K562 (cell line): ENCODE results near the gene SPARC. TPM values are rescaled to one million over a fixed set of nuclear protein-coding genes. Genes with fewer than 3 reads are reported as not detected.

Source experiments
- ATAC-seq: fragments of 200-7000 bp; cut with Tn5 transposase; 3 replicates; pipeline ENCODE4 v1.9.1; 2020; ENCODE audit warnings: moderate library complexity
- BruUV-seq: library from RNA; stranded (reverse); fragments of 400-500 nt; replicated peaks from 2 replicates; lab custom pipeline; 2021; lab: Mats Ljungman, UMichigan
- CTCF ChIA-PET: fragments of 300-600 bp; formaldehyde crosslinking; extraction: SDS; loops from one replicate; lab custom pipeline; 2021; ENCODE audit warnings: low intra/inter-chr PET ratio; lab: Yijun Ruan, JAX
- POLR2A ChIA-PET: fragments of 300-600, 350-650 bp; sonication (Branson Sonifier 250); formaldehyde crosslinking; extraction: SDS; loops from one replicate; lab custom pipeline; 2021; ENCODE audit warnings: antibody characterized with exemption, inconsistent platforms; lab: Yijun Ruan, JAX
- DNase-seq, 4 experiments: peaks; one replicate each; pipeline versions ENCODE4 v3.0.0 to v3.0.0-alpha.2; 2011 to 2018; ENCODE audit warnings: low spot score in 3 of 4, mixed read lengths in 3 of 4; ENCODE audit errors: extremely low read depth in 1 of 4
- FAIRE-seq: peaks from 2 replicates; lab custom pipeline; 2011; peaks lifted over from hg19 to GRCh38; lab: Jason Lieb, UNC
- H2AFZ ChIP-seq: 2 replicates; pipeline ENCODE4 v1.6.0; 2011; ENCODE audit warnings: low read depth, low read length, control low read depth, inconsistent platforms
- H3K27ac ChIP-seq: fragments of 200-600 bp; 3 replicates; pipeline ENCODE4 v1.8.0; 2011; ENCODE audit warnings: low read depth, mild to moderate bottlenecking, control low read depth, inconsistent platforms, low read length, moderate library complexity, mixed read lengths; ENCODE audit errors: extremely low read depth
- H3K27me3 ChIP-seq, 2 experiments: fragments of 300-600 bp in 1 of 2; 2 replicates in 1 of 2; 3 replicates in 1 of 2; pipeline versions ENCODE4 v1.6.0 to v1.8.0; 2011; ENCODE audit warnings: inconsistent platforms in 2 of 2, low read length in 2 of 2, mild to moderate bottlenecking in 1 of 2, mixed read lengths in 1 of 2, moderate library complexity in 1 of 2; ENCODE audit not compliant: control insufficient read depth in 2 of 2, insufficient read depth in 2 of 2
- H3K36me3 ChIP-seq: fragments of 300-600 bp; 3 replicates; pipeline ENCODE4 v1.8.0; 2011; ENCODE audit warnings: mild to moderate bottlenecking, low read length, inconsistent platforms; ENCODE audit not compliant: control insufficient read depth, insufficient read depth
- H3K4me1 ChIP-seq, 2 experiments: fragments of 200-600 bp in 1 of 2; replicated peaks in 1 of 2; 2 replicates in 1 of 2; 3 replicates in 1 of 2; pipeline versions ENCODE4 v1.5.1 to v1.8.0; 2011; ENCODE audit warnings: inconsistent platforms in 2 of 2, low read length in 2 of 2, mild to moderate bottlenecking in 1 of 2, mixed read lengths in 1 of 2, moderate library complexity in 1 of 2; ENCODE audit not compliant: control insufficient read depth in 2 of 2, insufficient read depth in 2 of 2
- H3K4me2 ChIP-seq: 2 replicates; pipeline ENCODE4 v1.6.1; 2011; ENCODE audit warnings: low read length, control low read depth, inconsistent platforms, mixed read lengths; ENCODE audit not compliant: insufficient read depth
- H3K4me3 ChIP-seq: fragments of 200-600 bp; sonication (generic), shearing (Covaris generic); 2 replicates; pipeline ENCODE4 v1.5.1; 2016; ENCODE audit warnings: control low read depth, inconsistent platforms
- H3K79me2 ChIP-seq: fragments of 200-600 bp; 3 replicates; pipeline ENCODE4 v1.8.0; 2011; ENCODE audit warnings: low read length, inconsistent platforms; ENCODE audit not compliant: control insufficient read depth, insufficient read depth
- H3K9ac ChIP-seq, 2 experiments: 2 replicates each; pipeline versions ENCODE4 v1.6.0 to v1.6.1; 2011; ENCODE audit warnings: low read depth in 2 of 2, low read length in 2 of 2, control low read depth in 1 of 2, inconsistent platforms in 1 of 2, mild to moderate bottlenecking in 1 of 2, mixed read lengths in 1 of 2; ENCODE audit not compliant: insufficient read depth in 1 of 2
- H3K9me1 ChIP-seq: one replicate; pipeline ENCODE4 v1.6.0; 2011; ENCODE audit warnings: inconsistent platforms, mild to moderate bottlenecking, low read length, moderate library complexity; ENCODE audit not compliant: control insufficient read depth, insufficient read depth
- H3K9me3 ChIP-seq: replicated peaks from 2 replicates; pipeline ENCODE4 v1.5.1; 2011; ENCODE audit warnings: low read depth, low read length, inconsistent platforms; ENCODE audit not compliant: control insufficient read depth, insufficient read depth
- H4K20me1 ChIP-seq: replicated peaks from 2 replicates; pipeline ENCODE4 v1.6.1; 2011; ENCODE audit warnings: low read length, inconsistent platforms, mixed read lengths; ENCODE audit not compliant: control insufficient read depth, insufficient read depth
- ATF7 ChIP-seq: fragments of 450-650 bp; IDR thresholded peaks from 2 replicates; pipeline ENCODE4 v1.7.1; 2014; ENCODE audit warnings: mild to moderate bottlenecking, moderate library complexity
- BACH1 ChIP-seq: fragments of 200-800 bp; sonication (Bioruptor generic); IDR thresholded peaks from 2 replicates; pipeline ENCODE4 v1.6.1; 2016; ENCODE audit warnings: missing genetic modification characterization, missing compliant biosample characterization
- HDAC6 ChIP-seq: IDR thresholded peaks from 2 replicates; pipeline ENCODE4 v1.6.1; 2012; ENCODE audit warnings: low read depth, mild to moderate bottlenecking, control low read depth, inconsistent platforms, low read length, moderate library complexity
- KLF10 ChIP-seq: fragments of 250-450 bp; sonication (Bioruptor Pico); IDR thresholded peaks from 2 replicates; pipeline ENCODE4 v1.6.1; 2021; ENCODE audit warnings: matching md5 sums
- L3MBTL2 ChIP-seq: fragments of 450-650 bp; IDR thresholded peaks from 2 replicates; pipeline ENCODE4 v1.6.1; 2016; ENCODE audit warnings: mild to moderate bottlenecking, moderate library complexity
- PHF21A ChIP-seq: fragments of 450-650 bp; IDR thresholded peaks from 2 replicates; pipeline ENCODE4 v1.6.1; 2017; ENCODE audit warnings: low read depth, borderline replicate concordance
- POU5F1 ChIP-seq: fragments of 150-350 bp; IDR thresholded peaks from 2 replicates; pipeline ENCODE4 v1.6.1; 2014; ENCODE audit warnings: borderline replicate concordance, low read length, low read depth, mild to moderate bottlenecking; ENCODE audit not compliant: partially characterized antibody
- SP2 ChIP-seq: IDR thresholded peaks from 2 replicates; pipeline ENCODE4 v1.6.1; 2011; ENCODE audit warnings: mild to moderate bottlenecking, low read depth, low read length, moderate library complexity; ENCODE audit not compliant: poor library complexity, severe bottlenecking; ENCODE audit errors: extremely low read depth
- WGBS: fragments of 100-300 bp; shearing (Covaris generic); methylation state at CpG from one replicate; pipeline ENCODE4 v1.1.6; 2016; ENCODE audit warnings: low coverage, mixed read lengths; ENCODE audit not compliant: insufficient coverage; ENCODE audit errors: missing lambda C conversion rate; 5-methylcytosine and 5-hydroxymethylcytosine counted together
- in situ Hi-C: fragments of 300-500 bp; cut with MboI; formaldehyde crosslinking; loops from 4 replicates; pipeline ENCODE4 v1.15.0; 2018; ENCODE audit warnings: inconsistent platforms, mixed read lengths
- intact Hi-C: fragments of 100-400 bp; cut with micrococcal nuclease; formaldehyde crosslinking; loops from 2 replicates; pipeline ENCODE4 v1.14.2; 2022
- polyA plus RNA-seq, 8 experiments: library from polyadenylated mRNA; depleted of rRNA in 4 of 8; stranded (reverse) in 5 of 8; unstranded in 3 of 8; fragments of >200 nt; fragmentation: Nextera tagmentation in 2 of 8; fragmentation: Illumina TruSeq in 1 of 8; extraction: Ambion mirVana in 2 of 8; extraction: Trizol in 1 of 8; gene quantifications; 2 replicates each; pipeline versions ENCODE4 v1.2.1 to v1.2.3, GENCODE V29; 2011 to 2014; ENCODE audit warnings: inconsistent platforms in 1 of 8, missing spikeins in 1 of 8
- total RNA-seq, 7 experiments: library from RNA; depleted of rRNA in 6 of 7; stranded (reverse); fragments of >200 nt in 6 of 7; fragmentation: Illumina TruSeq in 2 of 7; extraction: Trizol in 2 of 7; gene quantifications; 2 replicates each; pipeline versions ENCODE4 v1.2.1 to v1.2.3, GENCODE V29; 2011 to 2021; ENCODE audit warnings: low replicate concordance in 1 of 7
- TF ChIP-seq, protein P1 (sequence below), 2 experiments: fragments of 450-650 bp; IDR thresholded peaks; 2 replicates each; pipeline ENCODE4 v1.6.1; 2016
- TF ChIP-seq, protein P2 (sequence below): IDR thresholded peaks from 2 replicates; pipeline ENCODE4 v1.6.1; 2012; ENCODE audit warnings: low read depth, low read length, improper control_type of control experiment, borderline replicate concordance

SPARC gene
- total and polyA plus RNA-seq, 9 of the 15 experiments (the other 6 are each of a cell fraction or from before 2014, with no cell fraction given): 6.1 to 35.6 (median 12.2) TPM

DNA sequence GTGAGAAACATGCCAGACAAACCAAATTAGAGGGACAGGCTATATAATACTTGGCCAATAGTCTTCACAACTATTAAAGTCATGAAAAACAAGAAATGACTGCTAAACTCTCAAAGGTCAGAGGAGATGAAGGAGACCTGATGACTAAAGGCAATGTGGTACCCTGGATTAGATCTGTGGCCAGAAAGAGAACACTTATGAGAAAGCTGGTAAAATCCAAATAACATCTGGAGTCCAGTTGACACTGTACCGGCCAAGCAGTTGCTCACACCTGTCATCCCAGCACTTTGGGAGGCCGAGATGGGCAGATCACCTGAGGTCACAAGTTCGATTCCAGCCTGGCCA is 47.3 kb upstream of the SPARC start:
- H3K4me1 ChIP-seq: no peaks in the 10 kb centered on the region; a peak in 1 of 5 replicates
- no peak for DNase-seq
- no peaks in the 10 kb centered on the region for H3K9me1 ChIP-seq
- in situ Hi-C loops (no loop called here), intact Hi-C loops (no loop called here)
- WGBS: 61% methylated on average over 3 of the region's 3 CpGs
- no peak overlapping the region for H3K4me2 ChIP-seq
- H3K27ac ChIP-seq: no peak overlapping the region
- FAIRE-seq: no peak
- no peaks in the 10 kb centered on the region for H4K20me1 ChIP-seq
- no peak overlapping the region for H3K9ac ChIP-seq
- no peaks in the 10 kb centered on the region for H3K79me2 ChIP-seq
- no peak for ATAC-seq
- H3K9me3 ChIP-seq: no peaks in the 10 kb centered on the region
- BruUV-seq: no TSS peak
- H2AFZ ChIP-seq: no peak overlapping the region
- H3K36me3 ChIP-seq: no peaks in the 10 kb centered on the region
- TF ChIP-seq BACH1 (no peak), KLF10 (CRISPR knock-in tag) (no peak), L3MBTL2 (no peak), PHF21A (no peak), HDAC6 (no peak), ATF7 (no peak), POU5F1 (no peak), SP2 (no peak)
- TF ChIP-seq, protein P1, sequence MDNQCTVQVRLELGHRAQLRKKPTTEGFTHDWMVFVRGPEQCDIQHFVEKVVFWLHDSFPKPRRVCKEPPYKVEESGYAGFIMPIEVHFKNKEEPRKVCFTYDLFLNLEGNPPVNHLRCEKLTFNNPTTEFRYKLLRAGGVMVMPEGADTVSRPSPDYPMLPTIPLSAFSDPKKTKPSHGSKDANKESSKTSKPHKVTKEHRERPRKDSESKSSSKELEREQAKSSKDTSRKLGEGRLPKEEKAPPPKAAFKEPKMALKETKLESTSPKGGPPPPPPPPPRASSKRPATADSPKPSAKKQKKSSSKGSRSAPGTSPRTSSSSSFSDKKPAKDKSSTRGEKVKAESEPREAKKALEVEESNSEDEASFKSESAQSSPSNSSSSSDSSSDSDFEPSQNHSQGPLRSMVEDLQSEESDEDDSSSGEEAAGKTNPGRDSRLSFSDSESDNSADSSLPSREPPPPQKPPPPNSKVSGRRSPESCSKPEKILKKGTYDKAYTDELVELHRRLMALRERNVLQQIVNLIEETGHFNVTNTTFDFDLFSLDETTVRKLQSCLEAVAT (IDR thresholded peaks at IDR 0.05): no peak
- TF ChIP-seq, protein P2, sequence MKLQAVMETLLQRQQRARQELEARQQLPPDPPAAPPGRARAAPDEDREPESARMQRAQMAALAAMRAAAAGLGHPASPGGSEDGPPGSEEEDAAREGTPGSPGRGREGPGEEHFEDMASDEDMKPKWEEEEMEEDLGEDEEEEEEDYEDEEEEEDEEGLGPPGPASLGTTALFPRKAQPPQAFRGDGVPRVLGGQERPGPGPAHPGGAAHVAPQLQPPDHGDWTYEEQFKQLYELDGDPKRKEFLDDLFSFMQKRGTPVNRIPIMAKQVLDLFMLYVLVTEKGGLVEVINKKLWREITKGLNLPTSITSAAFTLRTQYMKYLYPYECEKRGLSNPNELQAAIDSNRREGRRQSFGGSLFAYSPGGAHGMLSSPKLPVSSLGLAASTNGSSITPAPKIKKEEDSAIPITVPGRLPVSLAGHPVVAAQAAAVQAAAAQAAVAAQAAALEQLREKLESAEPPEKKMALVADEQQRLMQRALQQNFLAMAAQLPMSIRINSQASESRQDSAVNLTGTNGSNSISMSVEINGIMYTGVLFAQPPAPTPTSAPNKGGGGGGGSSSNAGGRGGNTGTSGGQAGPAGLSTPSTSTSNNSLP: no peak
- H3K4me3 ChIP-seq: no peak overlapping the region
- ChIA-PET POLR2A (no interaction called here), CTCF (no interaction called here)
- H3K27me3 ChIP-seq: no peaks in the 10 kb centered on the region
